Measurements from ENCODE around the gene NGDN. TPM values are rescaled to one million over a fixed set of nuclear protein-coding genes. Genes with fewer than 3 reads are reported as not detected.

The NGDN gene
- total RNA-seq, 1 experiment from 2014 or later: 24.7 TPM

DNA sequence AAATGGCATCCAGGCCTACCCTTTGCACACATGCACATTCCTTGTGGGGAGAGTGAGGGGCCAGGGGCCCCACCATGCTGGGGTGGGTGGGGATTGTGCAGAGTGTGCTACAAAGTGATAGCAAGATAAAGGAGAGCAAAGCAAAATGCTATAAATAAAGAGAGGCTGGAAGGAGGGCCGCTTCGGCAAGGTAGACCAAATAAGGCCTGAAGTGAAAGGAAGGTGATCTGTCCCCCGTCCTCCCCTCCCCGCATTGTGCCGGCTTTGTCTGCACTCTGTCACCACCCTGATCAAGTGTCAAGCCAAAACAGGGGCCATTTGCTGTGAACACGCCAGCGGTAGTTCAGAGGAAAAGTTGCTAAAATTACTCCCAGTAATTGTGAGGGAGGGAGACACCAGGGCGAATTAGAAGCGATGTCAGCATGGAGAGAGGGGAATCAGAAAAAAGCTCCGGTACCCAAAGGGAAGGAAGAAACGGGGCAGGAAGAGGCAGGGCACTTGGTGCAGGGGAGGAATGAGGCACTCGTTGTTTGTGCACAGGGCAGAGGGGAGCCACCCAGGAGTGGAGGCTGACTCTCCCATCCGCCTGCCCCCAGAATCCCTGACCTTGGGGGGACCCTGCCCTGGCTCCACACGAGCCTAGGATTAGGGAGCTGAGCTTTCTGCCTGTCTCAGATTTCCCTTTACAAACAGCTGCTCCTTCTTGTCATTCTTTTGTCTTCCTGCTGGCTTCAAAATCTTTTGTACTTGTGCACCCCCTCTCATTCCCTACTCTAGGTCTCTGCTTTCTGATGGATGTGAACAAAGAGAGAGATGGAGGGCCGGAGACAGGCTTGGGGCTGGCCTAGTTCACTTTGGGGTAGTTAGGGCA lies 31.2 kb upstream of the NGDN start:
- ChIA-PET CTCF (no interaction called here), POLR2A (no interaction called here)
- TF ChIP-seq SIN3A (IDR thresholded peaks at IDR 0.05; ENCODE audit: borderline replicate concordance, insufficient read depth, low read depth, low read length): no peak
- TF ChIP-seq, protein P1, sequence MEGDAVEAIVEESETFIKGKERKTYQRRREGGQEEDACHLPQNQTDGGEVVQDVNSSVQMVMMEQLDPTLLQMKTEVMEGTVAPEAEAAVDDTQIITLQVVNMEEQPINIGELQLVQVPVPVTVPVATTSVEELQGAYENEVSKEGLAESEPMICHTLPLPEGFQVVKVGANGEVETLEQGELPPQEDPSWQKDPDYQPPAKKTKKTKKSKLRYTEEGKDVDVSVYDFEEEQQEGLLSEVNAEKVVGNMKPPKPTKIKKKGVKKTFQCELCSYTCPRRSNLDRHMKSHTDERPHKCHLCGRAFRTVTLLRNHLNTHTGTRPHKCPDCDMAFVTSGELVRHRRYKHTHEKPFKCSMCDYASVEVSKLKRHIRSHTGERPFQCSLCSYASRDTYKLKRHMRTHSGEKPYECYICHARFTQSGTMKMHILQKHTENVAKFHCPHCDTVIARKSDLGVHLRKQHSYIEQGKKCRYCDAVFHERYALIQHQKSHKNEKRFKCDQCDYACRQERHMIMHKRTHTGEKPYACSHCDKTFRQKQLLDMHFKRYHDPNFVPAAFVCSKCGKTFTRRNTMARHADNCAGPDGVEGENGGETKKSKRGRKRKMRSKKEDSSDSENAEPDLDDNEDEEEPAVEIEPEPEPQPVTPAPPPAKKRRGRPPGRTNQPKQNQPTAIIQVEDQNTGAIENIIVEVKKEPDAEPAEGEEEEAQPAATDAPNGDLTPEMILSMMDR (IDR thresholded peaks at IDR 0.05): no peak
- TF ChIP-seq TCF7L2 (IDR thresholded peaks at IDR 0.05; ENCODE audit: low read depth, low read length): no peak
- TF ChIP-seq, protein P2, sequence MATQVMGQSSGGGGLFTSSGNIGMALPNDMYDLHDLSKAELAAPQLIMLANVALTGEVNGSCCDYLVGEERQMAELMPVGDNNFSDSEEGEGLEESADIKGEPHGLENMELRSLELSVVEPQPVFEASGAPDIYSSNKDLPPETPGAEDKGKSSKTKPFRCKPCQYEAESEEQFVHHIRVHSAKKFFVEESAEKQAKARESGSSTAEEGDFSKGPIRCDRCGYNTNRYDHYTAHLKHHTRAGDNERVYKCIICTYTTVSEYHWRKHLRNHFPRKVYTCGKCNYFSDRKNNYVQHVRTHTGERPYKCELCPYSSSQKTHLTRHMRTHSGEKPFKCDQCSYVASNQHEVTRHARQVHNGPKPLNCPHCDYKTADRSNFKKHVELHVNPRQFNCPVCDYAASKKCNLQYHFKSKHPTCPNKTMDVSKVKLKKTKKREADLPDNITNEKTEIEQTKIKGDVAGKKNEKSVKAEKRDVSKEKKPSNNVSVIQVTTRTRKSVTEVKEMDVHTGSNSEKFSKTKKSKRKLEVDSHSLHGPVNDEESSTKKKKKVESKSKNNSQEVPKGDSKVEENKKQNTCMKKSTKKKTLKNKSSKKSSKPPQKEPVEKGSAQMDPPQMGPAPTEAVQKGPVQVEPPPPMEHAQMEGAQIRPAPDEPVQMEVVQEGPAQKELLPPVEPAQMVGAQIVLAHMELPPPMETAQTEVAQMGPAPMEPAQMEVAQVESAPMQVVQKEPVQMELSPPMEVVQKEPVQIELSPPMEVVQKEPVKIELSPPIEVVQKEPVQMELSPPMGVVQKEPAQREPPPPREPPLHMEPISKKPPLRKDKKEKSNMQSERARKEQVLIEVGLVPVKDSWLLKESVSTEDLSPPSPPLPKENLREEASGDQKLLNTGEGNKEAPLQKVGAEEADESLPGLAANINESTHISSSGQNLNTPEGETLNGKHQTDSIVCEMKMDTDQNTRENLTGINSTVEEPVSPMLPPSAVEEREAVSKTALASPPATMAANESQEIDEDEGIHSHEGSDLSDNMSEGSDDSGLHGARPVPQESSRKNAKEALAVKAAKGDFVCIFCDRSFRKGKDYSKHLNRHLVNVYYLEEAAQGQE (IDR thresholded peaks at IDR 0.05; ENCODE audit: insufficient read depth in 1 of 2, low read depth in 2 of 2, low read length in 1 of 2): no peak
- no peak for TF ChIP-seq POLR2AphosphoS5 (IDR thresholded peaks at IDR 0.05; ENCODE audit: low read depth, low read length)
- Histone ChIP-seq H3K36me3 (ENCODE audit: control insufficient read depth, insufficient read depth, low read length) (no peaks in the 10 kb centered on the region), H3K27ac (ENCODE audit: low read length) (no peak overlapping the region), H3K4me1 (ENCODE audit: control insufficient read depth, insufficient read depth, low read length) (no peaks in the 10 kb centered on the region), H3K27me3 (ENCODE audit: control insufficient read depth, insufficient read depth, low read length) (no peaks in the 10 kb centered on the region), H3K9me3 (ENCODE audit: control insufficient read depth, insufficient read depth, low read depth, low read length) (no peaks in the 10 kb centered on the region), H3K4me3 (ENCODE audit: low read depth in 2 of 2, low read length in 2 of 2) (no peak overlapping the region)
- intact Hi-C loops (cut with micrococcal nuclease; ENCODE audit: unreplicated experiment) (no loop called here), in situ Hi-C loops (cut with HindIII; ENCODE audit: low pct_unique_long_range_greater_than_20kb, low sequenced_read_pairs) (no loop called here)
- DNase-seq (ENCODE audit: low read depth, low spot score) (no peak), ATAC-seq (no peak)
- no TSS peak for BruUV-seq (replicated peaks)

DNA sequence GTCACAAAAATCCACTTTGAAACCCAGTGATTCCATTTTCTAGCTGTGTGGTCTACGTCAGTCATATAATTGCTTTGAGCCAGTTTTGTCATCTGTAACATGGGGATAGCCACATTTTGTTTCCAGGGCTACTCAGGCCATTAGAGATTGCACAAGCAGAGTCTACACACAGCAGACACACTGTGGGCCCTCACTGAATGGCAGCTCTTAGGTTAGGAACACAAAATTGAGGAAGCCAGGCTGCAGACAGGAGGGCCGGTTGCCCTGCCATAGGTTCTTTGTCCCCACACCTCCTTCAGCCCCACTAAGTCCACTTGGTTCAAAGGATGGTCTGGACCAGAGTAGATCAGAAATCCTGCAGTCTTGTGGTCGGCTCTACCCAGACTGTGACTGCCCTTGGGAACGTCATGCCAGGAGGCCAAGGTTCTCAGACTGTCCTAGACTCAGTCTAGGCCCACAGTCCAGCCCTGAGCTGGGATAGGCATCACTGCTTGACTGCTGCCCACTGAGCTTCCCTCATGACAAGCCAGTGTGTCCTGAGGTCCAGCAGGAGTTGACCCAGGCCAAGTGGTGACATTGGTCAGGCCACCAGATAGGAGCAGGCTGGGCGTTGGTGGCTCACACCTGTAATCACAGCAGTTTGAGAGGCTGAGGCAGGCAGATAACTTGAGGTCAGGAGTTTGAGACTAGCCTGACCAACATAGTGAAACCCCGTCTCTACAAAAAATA lies 30.2 kb upstream of the NGDN start:
- H3K4me3 ChIP-seq (ENCODE audit: low read depth in 2 of 2, low read length in 2 of 2): no peak overlapping the region
- POLR2A ChIA-PET: no interaction called here
- no peaks in the 10 kb centered on the region for H3K4me1 ChIP-seq (ENCODE audit: control insufficient read depth, insufficient read depth, low read length)
- ATAC-seq (no peak), DNase-seq (ENCODE audit: low read depth, low spot score) (no peak)
- no peaks in the 10 kb centered on the region for H3K9me3 ChIP-seq (ENCODE audit: control insufficient read depth, insufficient read depth, low read depth, low read length)
- TF ChIP-seq TCF7L2 (IDR thresholded peaks at IDR 0.05; ENCODE audit: low read depth, low read length) (no peak), POLR2AphosphoS5 (IDR thresholded peaks at IDR 0.05; ENCODE audit: low read depth, low read length) (no peak)
- TF ChIP-seq, protein P2 (IDR thresholded peaks at IDR 0.05; ENCODE audit: insufficient read depth in 1 of 2, low read depth in 2 of 2, low read length in 1 of 2): no peak
- no peaks in the 10 kb centered on the region for H3K36me3 ChIP-seq (ENCODE audit: control insufficient read depth, insufficient read depth, low read length)
- in situ Hi-C loops (cut with HindIII; ENCODE audit: low pct_unique_long_range_greater_than_20kb, low sequenced_read_pairs) (no loop called here), intact Hi-C loops (cut with micrococcal nuclease; ENCODE audit: unreplicated experiment) (no loop called here)
- no TSS peak for BruUV-seq (replicated peaks)
- no peak overlapping the region for H3K27ac ChIP-seq (ENCODE audit: low read length)
- CTCF ChIA-PET: no interaction called here
- no peaks in the 10 kb centered on the region for H3K27me3 ChIP-seq (ENCODE audit: control insufficient read depth, insufficient read depth, low read length)

Data from Panc1 (cell line).